Pancreas (tissue), 10 donors: ENCODE data around the gene SMC3. TPM values are rescaled to one million over a fixed set of nuclear protein-coding genes. Genes with fewer than 3 reads are reported as not detected.
A peak's percentile ranks its signal among the peaks of the same experiment; 100 is the strongest.

Source experiments
- ATAC-seq, 4 donors: fragments of 200-7000 bp; cut with Tn5 transposase; one replicate each; pipeline versions ENCODE4 v1.8.0 to v1.9.1; 2020; ENCODE audit warnings: mild to moderate bottlenecking in 4 of 4, moderate library complexity in 4 of 4
- DNase-seq, 6 donors: peaks; one replicate each; pipeline ENCODE4 v3.0.0-alpha.2; 2020
- FAIRE-seq: peaks from 2 replicates; lab custom pipeline; 2012; peaks lifted over from hg19 to GRCh38; lab: Jason Lieb, UNC
- H3K27ac ChIP-seq, 4 donors: fragments of 200-600 bp; sonication (generic); 1 replicate in 3 of 4; 2 replicates in 1 of 4; pipeline versions ENCODE4 v1.5.0 to v1.8.0; 2020
- H3K27me3 ChIP-seq, 4 donors: fragments of 200-600 bp; one replicate each; pipeline ENCODE4 v1.8.0; 2021
- H3K36me3 ChIP-seq, 3 donors: fragments of 200-600 bp; sonication (generic) in 1 of 3; one replicate each; pipeline versions ENCODE4 v1.5.0 to v1.8.0; 2020 to 2021
- H3K4me1 ChIP-seq, 3 donors: fragments of 200-600 bp; one replicate each; pipeline ENCODE4 v1.8.0; 2021
- H3K4me3 ChIP-seq, 4 donors: fragments of 200-600 bp; sonication (generic) in 2 of 4; one replicate each; pipeline versions ENCODE4 v1.5.0 to v1.8.0; 2020 to 2021
- H3K9me3 ChIP-seq, 4 donors: fragments of 200-600 bp; one replicate each; pipeline ENCODE4 v1.8.0; 2021
- WGBS, 2 donors: extraction: QIAGEN DNeasy Blood & Tissue Kit; methylation state at CpG; one replicate each; pipeline ENCODE4 v1.1.7; 2013; 5-methylcytosine and 5-hydroxymethylcytosine counted together
- intact Hi-C, 3 donors: fragments of 100-400 bp; cut with DNase I; formaldehyde crosslinking; loops; one replicate each; pipeline versions ENCODE4 v1.11.1 to v1.14.2; 2022
- polyA plus RNA-seq, 2 donors: library from polyadenylated mRNA; stranded (reverse); fragments of 200-250 nt; gene quantifications; one replicate each; pipeline ENCODE4 v1.2.3, GENCODE V29; 2013
- total RNA-seq, 6 donors: library from RNA; stranded (reverse); fragmentation: NEBNext Ultra II Directional in 4 of 6; extraction: Animal tissue kit (Norgen Biotek cat#: 25700) in 4 of 6; gene quantifications; one replicate each; pipeline versions ENCODE4 v1.2.1 to v1.2.4, GENCODE V29; 2021 to 2023
- TF ChIP-seq, protein P1 (sequence below), 4 donors: fragments of 200-600 bp; sonication (generic) in 3 of 4; IDR thresholded peaks; one replicate each; pipeline versions ENCODE4 v1.5.0 to v1.8.0; 2021; ENCODE audit warnings: antibody characterized with exemption in 4 of 4
- donor health status: healthy with polysubstance abuse.
- donor health status: DM: no; HTN: no; CAD: no; lungs with moderate emphysema.
- donor health status: DM: no; HTN: no; CAD: no.
- donor health status: control.
- donor health status: control.
- donor health status: Bipolar disorder and iron deficiency.
- donor health status: DM: yes; HTN: yes; CAD: no.
- donor health status: DM: no; HTN: no; CAD: no.
- donor health status: DM: no; HTN: no; CAD: no.
- donor health status: DM: yes; HTN: yes; CAD: no.

SMC3 gene
- total and polyA plus RNA-seq, 8 donors: 7.7 to 22.7 (median 17.7) TPM

DNA sequence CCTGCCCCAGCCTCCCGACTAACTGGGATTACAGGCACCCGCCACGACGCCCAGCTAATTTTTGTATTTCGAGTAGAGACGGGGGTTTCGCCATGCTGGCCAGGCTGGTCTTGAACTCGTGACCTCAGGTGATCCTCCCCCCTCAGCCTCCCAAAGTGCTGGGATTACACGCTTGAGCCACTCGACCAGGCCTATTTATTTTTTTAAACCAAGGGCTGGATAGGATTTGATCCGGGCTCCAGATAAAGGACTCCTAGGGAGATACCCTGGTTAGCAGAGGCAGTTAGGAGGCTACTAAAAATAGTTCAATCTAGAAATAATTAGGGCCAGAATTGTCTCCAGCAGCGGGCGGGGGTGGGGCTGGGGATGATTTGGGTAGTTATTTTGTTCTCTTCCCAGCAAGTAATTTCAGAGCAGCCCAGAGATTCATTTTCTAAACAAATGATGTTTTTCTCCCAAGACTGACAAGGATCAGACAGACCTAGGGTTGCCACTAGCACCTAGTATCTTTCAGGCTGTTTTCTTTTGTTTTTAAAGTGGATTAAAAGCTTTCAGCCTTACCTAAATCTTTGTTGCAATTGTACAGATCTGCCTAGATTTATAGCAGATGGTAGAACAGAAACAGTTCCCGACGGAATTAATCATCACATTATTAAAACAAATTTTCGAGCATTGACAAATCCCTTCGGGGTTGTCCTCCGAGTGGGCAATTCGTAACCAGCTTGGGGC, 859 bp upstream of the SMC3 start:
- intact Hi-C loops: no loop called here
- no peak for ATAC-seq
- TF ChIP-seq, protein P1, sequence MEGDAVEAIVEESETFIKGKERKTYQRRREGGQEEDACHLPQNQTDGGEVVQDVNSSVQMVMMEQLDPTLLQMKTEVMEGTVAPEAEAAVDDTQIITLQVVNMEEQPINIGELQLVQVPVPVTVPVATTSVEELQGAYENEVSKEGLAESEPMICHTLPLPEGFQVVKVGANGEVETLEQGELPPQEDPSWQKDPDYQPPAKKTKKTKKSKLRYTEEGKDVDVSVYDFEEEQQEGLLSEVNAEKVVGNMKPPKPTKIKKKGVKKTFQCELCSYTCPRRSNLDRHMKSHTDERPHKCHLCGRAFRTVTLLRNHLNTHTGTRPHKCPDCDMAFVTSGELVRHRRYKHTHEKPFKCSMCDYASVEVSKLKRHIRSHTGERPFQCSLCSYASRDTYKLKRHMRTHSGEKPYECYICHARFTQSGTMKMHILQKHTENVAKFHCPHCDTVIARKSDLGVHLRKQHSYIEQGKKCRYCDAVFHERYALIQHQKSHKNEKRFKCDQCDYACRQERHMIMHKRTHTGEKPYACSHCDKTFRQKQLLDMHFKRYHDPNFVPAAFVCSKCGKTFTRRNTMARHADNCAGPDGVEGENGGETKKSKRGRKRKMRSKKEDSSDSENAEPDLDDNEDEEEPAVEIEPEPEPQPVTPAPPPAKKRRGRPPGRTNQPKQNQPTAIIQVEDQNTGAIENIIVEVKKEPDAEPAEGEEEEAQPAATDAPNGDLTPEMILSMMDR (IDR thresholded peaks at IDR 0.05): no peak
- no peak for FAIRE-seq
- Histone ChIP-seq H3K36me3 (no peaks in the 10 kb centered on the region), H3K27me3 (no peaks in the 10 kb centered on the region), H3K4me1 (peaks cover 0 to 17% (median 16%) of the 10 kb centered on the region in 3 donors), H3K4me3 (peak overlapping the region; percentile 74 to 99 (median 94)), H3K27ac (peak overlapping the region; percentile 81 to 91 (median 86)), H3K9me3 (no peaks in the 10 kb centered on the region)
- no peak for DNase-seq
- 49 to 51% methylated on average over 19 of the region's 19 CpGs for WGBS, 2 donors

DNA sequence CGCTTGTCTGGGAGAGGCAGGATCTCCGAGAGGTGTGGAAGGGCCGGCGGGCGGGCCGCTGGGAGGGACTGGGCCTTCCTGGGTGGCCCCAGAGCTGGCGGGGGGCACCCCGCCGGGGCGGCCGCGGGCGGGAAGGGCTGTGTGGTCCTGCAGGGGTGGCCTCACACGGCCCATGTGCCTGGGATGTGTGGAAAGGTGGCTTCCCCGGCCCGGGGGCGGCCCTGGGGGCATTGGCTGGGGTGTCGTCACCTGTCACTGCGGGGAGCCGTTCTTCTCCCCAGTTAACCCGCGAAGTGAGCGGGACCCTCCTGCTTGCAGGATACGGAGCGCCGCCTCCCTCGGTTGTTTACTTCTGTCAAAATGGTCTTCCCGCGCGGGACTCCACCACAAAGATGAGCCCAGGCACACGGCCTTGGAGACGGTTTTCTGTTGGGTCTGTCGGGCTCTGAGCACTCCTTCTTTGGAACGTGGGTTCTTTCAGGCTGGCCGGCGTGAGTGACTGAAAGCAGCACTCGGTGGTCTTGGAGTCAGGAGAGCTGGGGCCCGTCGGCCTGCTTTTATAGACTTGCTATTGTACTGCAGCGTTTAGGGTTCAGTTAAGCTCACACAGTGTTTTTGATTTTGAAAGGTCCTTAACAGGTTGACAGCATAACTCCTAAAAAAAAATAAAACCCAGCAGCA, 700 bp downstream of the SMC3 start:
- no peaks in the 10 kb centered on the region for H3K36me3 ChIP-seq
- 0 to 1% methylated on average over 28 to 40 of the region's 40 CpGs for WGBS, 2 donors
- H3K9me3 ChIP-seq: no peaks in the 10 kb centered on the region
- intact Hi-C loops: no loop called here
- H3K4me3 ChIP-seq: peak overlapping the region; percentile 74 to 99 (median 94)
- ATAC-seq (peak; percentile 44 to 73 (median 62)), DNase-seq (peak in 4 of 6 donors; percentile 42 to 88 (median 71)), FAIRE-seq (no peak)
- H3K27ac ChIP-seq: peak overlapping the region; percentile 81 to 91 (median 86)
- H3K4me1 ChIP-seq: peaks cover 0 to 17% (median 16%) of the 10 kb centered on the region in 3 donors
- no peaks in the 10 kb centered on the region for H3K27me3 ChIP-seq
- TF ChIP-seq, protein P1 (IDR thresholded peaks at IDR 0.05): no peak

DNA sequence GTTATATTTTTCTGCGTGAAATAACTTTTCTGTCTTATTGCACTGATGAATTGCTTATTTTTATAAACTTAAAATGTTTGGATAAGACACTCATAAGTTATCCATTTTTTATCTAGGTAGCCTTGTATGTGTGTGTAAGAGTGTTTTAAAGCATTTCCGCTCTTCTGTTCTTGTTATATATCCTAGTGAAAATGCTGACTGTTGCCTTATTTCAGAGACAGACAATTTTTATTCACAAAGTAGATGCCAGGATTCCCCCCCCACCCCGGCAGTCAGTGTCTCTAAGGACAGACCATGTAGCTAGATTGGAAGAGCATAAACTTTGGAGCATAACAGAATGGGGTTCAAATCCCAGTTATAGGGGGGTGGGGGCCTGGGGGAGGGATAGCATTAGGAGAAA, 1.6 kb downstream of the SMC3 start:
- H3K4me1 ChIP-seq: peaks cover 0 to 17% (median 16%) of the 10 kb centered on the region in 3 donors

DNA sequence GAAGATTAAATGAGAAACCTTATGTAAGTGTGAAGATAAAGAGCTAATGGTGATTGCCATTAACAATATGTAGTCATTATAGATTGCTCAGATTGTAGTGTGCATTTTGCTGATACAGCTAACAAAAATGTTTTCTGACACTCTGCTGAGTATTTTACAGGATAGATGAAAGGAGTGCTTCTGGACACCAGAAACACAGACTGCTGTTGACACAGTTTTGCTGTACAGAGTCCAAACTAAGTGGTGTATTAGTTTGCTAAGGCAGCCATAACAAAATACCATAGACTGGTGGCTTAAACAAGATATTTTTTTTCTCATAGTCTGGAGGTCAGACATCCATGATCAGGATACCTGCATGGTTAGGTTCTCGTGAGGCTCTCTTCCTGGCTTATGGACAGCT, 2.2 kb downstream of the SMC3 start:
- FAIRE-seq: no peak
- Histone ChIP-seq H3K36me3 (no peaks in the 10 kb centered on the region), H3K4me3 (no peak overlapping the region), H3K4me1 (peaks cover 0 to 17% (median 16%) of the 10 kb centered on the region in 3 donors), H3K27ac (no peak overlapping the region), H3K27me3 (no peaks in the 10 kb centered on the region), H3K9me3 (no peaks in the 10 kb centered on the region)
- TF ChIP-seq, protein P1 (IDR thresholded peaks at IDR 0.05): no peak
- no peak for DNase-seq
- 68 to 83% methylated on average over 1 of the region's 1 CpG for WGBS, 2 donors
- ATAC-seq: no peak
- intact Hi-C loops: no loop called here

More for the DNA sequence above, 1.6 kb downstream of the SMC3 start:
- TF ChIP-seq, protein P1 (IDR thresholded peaks at IDR 0.05): no peak
- WGBS, 2 donors: 44 to 57% methylated on average over 3 of the region's 3 CpGs
- FAIRE-seq (no peak), ATAC-seq (no peak), DNase-seq (no peak)
- H3K27me3 ChIP-seq: no peaks in the 10 kb centered on the region
- H3K27ac ChIP-seq: no peak overlapping the region
- H3K36me3 ChIP-seq: no peaks in the 10 kb centered on the region
- intact Hi-C loops: no loop called here
- H3K9me3 ChIP-seq: no peaks in the 10 kb centered on the region
- H3K4me3 ChIP-seq: peak overlapping the region in 2 of 4 donors; percentile 92 to 99
